GM08714 (cell line): ENCODE data around the gene HADHA.
"Not testable (repeated sequence)": the region's sequence is repeated elsewhere in the genome, so short reads cannot be mapped to it uniquely, and the experiment has no call there.

Source experiments
- H3K4me3 ChIP-seq: fragments of 200-500 bp; sonication (Bioruptor generic); 2 replicates; pipeline ENCODE4 v1.5.1; 2014; ENCODE audit warnings: mild to moderate bottlenecking, low read length, inconsistent platforms
- ZNF274 ChIP-seq: IDR thresholded peaks from 2 replicates; pipeline ENCODE4 v1.6.1; 2012; ENCODE audit warnings: mild to moderate bottlenecking, low read depth, low read length

HADHA gene

DNA sequence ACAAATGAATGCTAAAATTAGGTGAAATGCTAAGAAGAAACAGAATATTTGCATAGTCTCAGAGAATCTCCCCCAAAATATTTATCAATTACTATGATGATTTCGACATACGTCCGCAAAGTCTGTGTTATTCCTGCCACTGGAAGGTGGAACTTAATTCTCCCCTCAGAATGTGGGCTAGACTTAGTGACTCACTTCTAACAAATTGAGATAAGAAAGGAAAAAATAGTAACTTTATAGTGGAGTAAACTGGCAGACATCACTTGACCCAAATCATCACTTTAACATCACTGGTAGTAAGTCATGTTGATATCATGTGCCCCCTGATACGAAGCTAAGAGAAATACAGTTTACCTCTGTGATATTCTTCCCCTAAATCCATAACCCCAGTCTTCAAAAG is 23.8 kb upstream of the HADHA start:
- TF ChIP-seq ZNF274 = no peak
- no peak overlapping the region for H3K4me3 ChIP-seq

DNA sequence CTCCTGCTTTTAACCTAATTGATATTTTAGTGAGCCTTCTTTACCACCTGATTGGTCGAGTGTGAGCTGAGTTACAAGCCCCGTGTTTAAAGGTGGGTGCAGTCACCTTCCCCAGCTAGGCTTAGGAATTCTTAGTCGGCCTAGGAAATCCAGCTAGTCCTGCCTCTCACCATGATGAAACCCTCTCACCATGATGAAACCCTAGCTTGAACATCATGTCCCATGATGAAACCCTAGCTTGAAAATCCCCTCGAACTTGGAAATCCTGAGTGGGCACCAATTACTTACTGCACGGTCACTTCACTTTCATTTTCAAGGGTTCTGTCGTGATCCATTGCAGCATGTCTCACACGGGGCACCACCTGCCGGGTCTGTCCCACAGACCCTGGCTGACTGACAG is 14.4 kb upstream of the HADHA start:
- H3K4me3 ChIP-seq = not testable (repeated sequence)

GRCh38 chr2:26255759-26256384 is 11.4 kb upstream of the HADHA start:
- TF ChIP-seq ZNF274 = no peak
- H3K4me3 ChIP-seq = no peak overlapping the region

GRCh38 chr2:26251893-26252292 is 7.5 kb upstream of the HADHA start:
- no peak overlapping the region for H3K4me3 ChIP-seq
- TF ChIP-seq ZNF274 = no peak

- no peak for TF ChIP-seq ZNF274
- no peak overlapping the region for H3K4me3 ChIP-seq
These were observed 5.2 kb upstream of the HADHA start for GRCh38 chr2:26249625-26250024.

DNA sequence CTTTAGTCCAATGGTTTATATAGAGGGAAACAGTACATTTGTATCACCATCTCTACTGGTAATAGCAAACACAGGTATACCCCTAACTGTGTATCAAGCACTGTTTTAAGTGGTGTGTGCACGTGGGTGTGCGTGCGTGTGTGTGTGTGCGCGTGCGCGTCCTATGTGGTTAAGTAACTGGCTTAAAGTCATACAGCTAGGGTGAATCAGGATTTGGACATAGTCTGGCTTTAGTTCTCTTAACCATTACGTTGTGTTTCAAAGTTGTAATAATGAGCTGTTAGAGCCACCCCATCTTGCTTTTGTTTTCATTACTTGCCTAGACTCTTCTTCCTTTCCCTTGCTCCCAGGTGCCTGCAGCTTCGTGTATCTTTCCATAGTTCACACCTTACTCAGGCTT is 2.4 kb upstream of the HADHA start:
- TF ChIP-seq ZNF274 = no peak
- H3K4me3 ChIP-seq = peak overlapping the region; percentile 10; the same call in 1 of the 2 replicates

- TF ChIP-seq ZNF274 = no peak
- peak overlapping the region; percentile 85 for H3K4me3 ChIP-seq
These were observed 1.4 kb upstream of the HADHA start for GRCh38 chr2:26245810-26246209.

GRCh38 chr2:26245231-26245732 is 850 bp upstream of the HADHA start:
- H3K4me3 ChIP-seq = peak overlapping the region; percentile 85
- TF ChIP-seq ZNF274 = no peak

GRCh38 chr2:26243470-26244308 is 743 bp downstream of the HADHA start:
- no peak for TF ChIP-seq ZNF274
- H3K4me3 ChIP-seq = peak overlapping the region; percentile 85

DNA sequence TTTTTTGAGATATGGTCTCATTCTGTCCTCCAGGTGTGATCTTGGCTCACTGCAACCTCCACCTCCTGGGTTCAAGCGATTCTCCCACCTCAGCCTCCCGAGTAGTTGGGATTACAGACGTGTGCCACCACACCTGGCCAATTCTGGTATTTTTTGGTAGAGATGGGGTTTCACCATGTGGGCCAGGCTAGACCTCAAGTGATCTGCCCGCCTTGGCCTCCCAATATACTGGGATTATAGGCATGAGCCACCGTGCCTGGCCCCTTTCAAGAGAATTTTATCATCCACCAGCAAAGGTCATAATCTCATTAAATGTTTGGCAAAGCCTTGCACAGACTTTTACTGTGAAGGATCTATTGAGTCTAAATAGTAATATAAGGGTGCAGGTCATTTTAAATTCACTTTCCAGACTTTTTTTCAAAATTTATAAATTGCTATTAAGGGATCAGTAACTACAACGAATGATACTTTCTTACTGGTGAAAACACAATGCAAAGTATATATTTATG is 2.5 kb downstream of the HADHA start:
- TF ChIP-seq ZNF274 = no peak
- H3K4me3 ChIP-seq = peak overlapping the region; percentile 20

DNA sequence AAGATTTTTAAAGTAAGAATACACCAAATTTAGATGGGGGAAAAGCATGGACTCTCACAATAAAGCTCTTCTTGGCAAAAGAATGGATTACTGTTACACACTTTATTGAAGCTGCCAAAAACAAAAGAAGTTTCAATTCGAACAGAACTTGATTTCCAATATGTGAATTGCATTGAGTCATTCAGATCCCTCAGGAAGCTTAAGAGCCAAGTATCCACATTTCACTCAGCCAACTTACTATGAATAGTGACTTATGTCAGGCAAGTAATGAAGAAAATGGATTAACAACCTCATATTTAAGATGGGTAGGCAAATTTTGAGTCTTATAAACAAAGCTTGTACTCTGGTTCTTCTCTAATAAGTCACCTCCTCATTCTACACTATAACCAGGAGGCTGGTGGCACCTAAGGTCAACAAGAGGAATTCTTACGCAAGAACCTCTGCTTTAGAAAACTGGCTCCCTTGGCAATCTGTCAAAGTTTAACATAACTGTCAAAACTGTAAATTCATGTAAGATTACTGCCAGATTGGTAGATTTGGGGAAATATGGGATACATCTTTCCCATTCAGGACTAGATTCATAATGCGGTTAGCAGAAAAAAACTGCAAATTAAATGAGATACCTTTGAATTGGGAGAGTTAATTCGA is 6.0 kb downstream of the HADHA start:
- no peak for TF ChIP-seq ZNF274

DNA sequence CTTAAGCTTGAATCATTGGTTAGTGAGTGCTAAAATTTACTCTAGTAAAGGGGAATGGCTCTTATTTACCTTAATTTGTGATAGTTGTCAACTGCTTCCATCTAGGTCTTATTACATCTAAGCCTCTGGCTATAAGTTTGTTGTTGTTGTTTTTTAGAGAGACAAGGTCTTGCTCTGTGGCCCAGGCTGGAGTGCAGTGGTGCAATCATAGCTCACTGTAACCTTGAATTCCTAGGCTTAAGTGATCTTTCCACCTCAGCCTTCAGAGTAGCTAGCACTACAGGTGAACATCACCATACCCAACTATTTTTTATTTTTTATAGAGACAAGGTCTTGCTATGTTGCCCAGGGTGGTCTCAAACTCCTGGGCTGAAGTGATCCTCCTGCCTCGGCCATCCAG is 6.6 kb downstream of the HADHA start:
- no peak overlapping the region for H3K4me3 ChIP-seq
- no peak for TF ChIP-seq ZNF274

More for the DNA sequence above, 6.0 kb downstream of the HADHA start:
- no peak overlapping the region for H3K4me3 ChIP-seq

DNA sequence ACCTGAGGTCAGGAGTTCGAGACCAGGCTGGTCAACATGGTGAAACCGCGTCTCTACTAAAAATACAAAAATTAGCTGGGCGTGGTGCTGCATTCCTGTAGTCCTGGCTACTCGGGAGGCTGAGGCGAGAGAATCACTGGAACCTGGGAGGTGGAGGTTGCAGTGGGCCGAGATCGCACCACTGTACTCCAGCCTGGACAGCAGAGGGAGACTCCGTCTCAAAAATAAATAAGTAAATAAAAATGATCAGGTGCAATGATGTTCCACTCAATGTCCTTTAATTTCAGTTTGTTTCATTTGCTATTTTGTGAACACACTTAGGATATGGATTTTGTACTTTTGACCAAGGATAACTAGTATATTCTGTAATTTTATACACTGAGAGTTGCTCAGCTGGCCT is 9.3 kb downstream of the HADHA start:
- TF ChIP-seq ZNF274 = no peak
- H3K4me3 ChIP-seq = no peak overlapping the region

GRCh38 chr2:26230806-26231205 is 13.6 kb downstream of the HADHA start:
- no peak overlapping the region for H3K4me3 ChIP-seq
- no peak for TF ChIP-seq ZNF274
